ENCODE measurements around the gene ETNPPL. TPM values are rescaled to one million over a fixed set of nuclear protein-coding genes. Genes with fewer than 3 reads are reported as not detected.

The ETNPPL gene
- not detected in 2 replicates for polyA plus RNA-seq (2012; rRNA removed)
- polyA plus RNA-seq (2012; cell fraction: cytosol; rRNA removed) = not detected in 2 replicates
- polyA plus RNA-seq (2012; cell fraction: nucleus; rRNA removed) = not detected in 2 replicates

GRCh38 chr4:108762559-108763225 is at the start of gene ETNPPL:
TSS of gene ETNPPL (minus strand) at chr4:108763053. CDS start at chr4:108762898, 155 bp downstream.
- H3K27ac ChIP-seq (ENCODE audit: low read depth in 2 of 2, low read length in 1 of 2) = no peak within 1 kb of the TSS
- no peaks in the 10 kb centered on the region for H4K20me1 ChIP-seq (ENCODE audit: insufficient read depth)
- H3K9ac ChIP-seq = no peak within 1 kb of the TSS
- H3K4me3 ChIP-seq (ENCODE audit: low read depth in 2 of 2, low read length in 1 of 2) = peak within 1 kb of the TSS; percentile 40 to 58
- peaks cover 43% of the 10 kb centered on the region for H3K27me3 ChIP-seq (ENCODE audit: insufficient read depth)
- no peaks in the 10 kb centered on the region for H3K9me2 ChIP-seq
- 2% methylated on average over 42 of the region's 61 CpGs for WGBS (ENCODE audit: low lambda C conversion rate)
- H3K36me3 ChIP-seq (replicated peaks in 1 of 2; ENCODE audit: control insufficient read depth in 1 of 2, insufficient read depth in 2 of 2, low read length in 1 of 2) = no peaks in the 10 kb centered on the region
- H2AFZ ChIP-seq (ENCODE audit: low read depth) = peak within 1 kb of the TSS; percentile 63; the same call in 1 of the 2 replicates
- TF ChIP-seq TEAD4 (IDR thresholded peaks at IDR 0.05; ENCODE audit: borderline replicate concordance, insufficient read depth) = no peak
- no peak for TF ChIP-seq TAF1 (IDR thresholded peaks at IDR 0.05; ENCODE audit: borderline replicate concordance, low read depth, low read length)
- no peak for TF ChIP-seq FOSL2 (IDR thresholded peaks at IDR 0.05; ENCODE audit: borderline replicate concordance, low read depth)
- no peak for TF ChIP-seq RCOR1 (IDR thresholded peaks at IDR 0.05; ENCODE audit: low read length)
- TF ChIP-seq CTCF (IDR thresholded peaks at IDR 0.05) = no peak
- no peak for TF ChIP-seq RFX5 (IDR thresholded peaks at IDR 0.05; ENCODE audit: low read length)
- no peak for TF ChIP-seq SIN3A (IDR thresholded peaks at IDR 0.05; ENCODE audit: borderline replicate concordance, low read depth, low read length)
- TF ChIP-seq IRF3 (IDR thresholded peaks at IDR 0.05; ENCODE audit: low read depth, low read length) = no peak
- TF ChIP-seq MAX (IDR thresholded peaks at IDR 0.05; ENCODE audit: low read depth) = no peak
- no peak for TF ChIP-seq EZH2phosphoT487 (IDR thresholded peaks at IDR 0.05; ENCODE audit: borderline replicate concordance, low read depth)
- H3F3A ChIP-seq (replicated peaks; ENCODE audit: insufficient read depth) = no peaks in the 10 kb centered on the region
- peak; percentile 55 for DNase-seq
- peaks cover 5 to 9% of the 10 kb centered on the region in 2 experiments; a peak in 2 of 4 replicates for H3K4me1 ChIP-seq (ENCODE audit: control insufficient read depth in 1 of 2, insufficient read depth in 2 of 2, low read depth in 1 of 2, low read length in 1 of 2)
- CTCF ChIA-PET = interaction anchor here (1.2 kb wide), 1 partner anchor 11 kb away, joined by 3 read pairs; no protein-coding TSS in a partner anchor
- H3K79me2 ChIP-seq (ENCODE audit: insufficient read depth) = no peaks in the 10 kb centered on the region
- POLR2A ChIA-PET = no interaction called here
- H3K4me2 ChIP-seq = peak within 1 kb of the TSS; percentile 86
- H3K9me3 ChIP-seq = no peaks in the 10 kb centered on the region

- CTCF ChIA-PET = no interaction called here
- Histone ChIP-seq H3K4me3 (ENCODE audit: low read depth in 2 of 2, low read length in 1 of 2) (no peak overlapping the region), H3F3A (replicated peaks; ENCODE audit: insufficient read depth) (no peaks in the 10 kb centered on the region), H3K9me3 (no peaks in the 10 kb centered on the region), H3K36me3 (replicated peaks in 1 of 2; ENCODE audit: control insufficient read depth in 1 of 2, insufficient read depth in 2 of 2, low read length in 1 of 2) (no peaks in the 10 kb centered on the region), H3K4me1 (ENCODE audit: control insufficient read depth in 1 of 2, insufficient read depth in 2 of 2, low read depth in 1 of 2, low read length in 1 of 2) (no peaks in the 10 kb centered on the region), H3K27me3 (ENCODE audit: insufficient read depth) (no peaks in the 10 kb centered on the region), H3K79me2 (ENCODE audit: insufficient read depth) (no peaks in the 10 kb centered on the region), H4K20me1 (ENCODE audit: insufficient read depth) (no peaks in the 10 kb centered on the region), H3K9me2 (no peaks in the 10 kb centered on the region), H3K27ac (ENCODE audit: low read depth in 2 of 2, low read length in 1 of 2) (no peak overlapping the region), H3K4me2 (no peak overlapping the region), H3K9ac (no peak overlapping the region), H2AFZ (ENCODE audit: low read depth) (no peak overlapping the region)
- DNase-seq = no peak
- WGBS (ENCODE audit: low lambda C conversion rate) = 0% methylated on average over 1 of the region's 1 CpG
- TF ChIP-seq TEAD4 (IDR thresholded peaks at IDR 0.05; ENCODE audit: borderline replicate concordance, insufficient read depth) (no peak), RXRA (IDR thresholded peaks at IDR 0.05; ENCODE audit: borderline replicate concordance, low read depth) (no peak), ZBTB33 (IDR thresholded peaks at IDR 0.05; ENCODE audit: borderline replicate concordance, low read depth) (no peak), NRF1 (IDR thresholded peaks at IDR 0.05; ENCODE audit: low read depth, low read length) (no peak), POLR2AphosphoS5 (IDR thresholded peaks at IDR 0.05; ENCODE audit: low read depth, low read length) (no peak), MAX (IDR thresholded peaks at IDR 0.05; ENCODE audit: low read depth) (no peak), NFIC (IDR thresholded peaks at IDR 0.05; ENCODE audit: borderline replicate concordance) (no peak), FOXJ3 (CRISPR knock-in tag; IDR thresholded peaks at IDR 0.05) (no peak), GABPA (IDR thresholded peaks at IDR 0.05; ENCODE audit: low read depth) (no peak), SIN3A (IDR thresholded peaks at IDR 0.05; ENCODE audit: borderline replicate concordance, low read depth, low read length) (no peak), SMC3 (IDR thresholded peaks at IDR 0.05; ENCODE audit: low read depth, low read length) (no peak), MXI1 (IDR thresholded peaks at IDR 0.05; ENCODE audit: low read depth, low read length) (no peak), FOXM1 (IDR thresholded peaks at IDR 0.05; ENCODE audit: low read depth) (no peak), EZH2phosphoT487 (IDR thresholded peaks at IDR 0.05; ENCODE audit: borderline replicate concordance, low read depth) (no peak)
- POLR2A ChIA-PET = no interaction called here
These were observed 48.6 kb upstream of the ETNPPL start for GRCh38 chr4:108811486-108811885.
